ENCODE data around the gene PHC2.

Gene PHC2

GRCh38 chr1:33430692-33431593 is at the start of gene PHC2:
Gene PHC2, minus strand, starts transcription at chr1:33431095. Its CDS starts 55,556 bp downstream, at chr1:33375539.
- peak; percentile 96 for DNase-seq (ENCODE audit: low spot score)

- DNase-seq (ENCODE audit: low spot score): no peak
These were observed 46.6 kb upstream of the PHC2 start for GRCh38 chr1:33477451-33477850.

- no peak for DNase-seq (ENCODE audit: low spot score)
These were observed 43.0 kb upstream of the PHC2 start for GRCh38 chr1:33473900-33474299.

- peak; percentile 94 for DNase-seq (ENCODE audit: low spot score)
These were observed 41.5 kb upstream of the PHC2 start, which contains the start of gene ZSCAN20 for GRCh38 chr1:33472269-33472980. Gene ZSCAN20, plus strand, starts transcription at chr1:33472645. Its CDS starts 6,644 bp downstream, at chr1:33479289.

- no peak for DNase-seq (ENCODE audit: low spot score)
These were observed 40.5 kb upstream of the PHC2 start for GRCh38 chr1:33471416-33471815.

- DNase-seq (ENCODE audit: low spot score): peak; percentile 71
These were observed 39.7 kb upstream of the PHC2 start for GRCh38 chr1:33470495-33471012.

- no peak for DNase-seq (ENCODE audit: low spot score)
These were observed 38.8 kb upstream of the PHC2 start for GRCh38 chr1:33469691-33470090.

- DNase-seq (ENCODE audit: low spot score): no peak
These were observed 38.1 kb upstream of the PHC2 start for GRCh38 chr1:33468967-33469366.

GRCh38 chr1:33468531-33468930 is 37.6 kb upstream of the PHC2 start:
- DNase-seq (ENCODE audit: low spot score): no peak

- no peak for DNase-seq (ENCODE audit: low spot score)
These were observed 37.1 kb upstream of the PHC2 start for GRCh38 chr1:33468011-33468410.

GRCh38 chr1:33466159-33466558 is 35.3 kb upstream of the PHC2 start:
- DNase-seq (ENCODE audit: low spot score): no peak

- no peak for DNase-seq (ENCODE audit: low spot score)
These were observed 34.4 kb upstream of the PHC2 start for GRCh38 chr1:33465316-33465715.

- no peak for DNase-seq (ENCODE audit: low spot score)
These were observed 33.7 kb upstream of the PHC2 start for GRCh38 chr1:33464552-33464951.

- no peak for DNase-seq (ENCODE audit: low spot score)
These were observed 31.7 kb upstream of the PHC2 start for GRCh38 chr1:33462405-33463164.

- no peak for DNase-seq (ENCODE audit: low spot score)
These were observed 30.2 kb upstream of the PHC2 start for GRCh38 chr1:33460947-33461629.

- no peak for DNase-seq (ENCODE audit: low spot score)
These were observed 29.2 kb upstream of the PHC2 start for GRCh38 chr1:33460144-33460543.

- no peak for DNase-seq (ENCODE audit: low spot score)
These were observed 28.8 kb upstream of the PHC2 start for GRCh38 chr1:33459691-33460090.

- DNase-seq (ENCODE audit: low spot score): no peak
These were observed 25.6 kb upstream of the PHC2 start for GRCh38 chr1:33456502-33456886.

GRCh38 chr1:33455539-33456501 is 24.9 kb upstream of the PHC2 start:
- DNase-seq (ENCODE audit: low spot score): peak; percentile 75

GRCh38 chr1:33454646-33455282 is 23.9 kb upstream of the PHC2 start:
- DNase-seq (ENCODE audit: low spot score): no peak

All from AG08396 (cell line).